ENCODE measurements around the gene ASXL1.

DNA sequence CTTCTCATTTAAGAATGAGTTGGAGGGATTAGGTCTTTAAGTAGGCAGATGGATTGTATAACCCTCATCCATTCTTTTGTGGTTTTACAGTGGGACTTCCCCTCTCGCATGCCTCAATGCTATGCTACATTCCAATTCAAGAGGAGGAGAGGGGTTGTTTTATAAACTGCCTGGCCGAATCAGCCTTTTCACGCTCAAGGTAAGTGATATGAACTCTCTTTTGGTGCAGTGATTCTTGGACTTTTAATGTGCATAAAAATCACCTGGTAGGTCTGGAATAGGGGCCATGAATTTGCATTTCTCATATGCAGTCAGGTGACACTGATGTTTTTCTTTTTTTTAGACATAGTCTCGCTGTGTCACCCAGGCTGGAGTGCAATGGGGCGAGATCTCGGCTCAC lies 10.8 kb downstream of the ASXL1 start:
- TF ChIP-seq, protein P1, sequence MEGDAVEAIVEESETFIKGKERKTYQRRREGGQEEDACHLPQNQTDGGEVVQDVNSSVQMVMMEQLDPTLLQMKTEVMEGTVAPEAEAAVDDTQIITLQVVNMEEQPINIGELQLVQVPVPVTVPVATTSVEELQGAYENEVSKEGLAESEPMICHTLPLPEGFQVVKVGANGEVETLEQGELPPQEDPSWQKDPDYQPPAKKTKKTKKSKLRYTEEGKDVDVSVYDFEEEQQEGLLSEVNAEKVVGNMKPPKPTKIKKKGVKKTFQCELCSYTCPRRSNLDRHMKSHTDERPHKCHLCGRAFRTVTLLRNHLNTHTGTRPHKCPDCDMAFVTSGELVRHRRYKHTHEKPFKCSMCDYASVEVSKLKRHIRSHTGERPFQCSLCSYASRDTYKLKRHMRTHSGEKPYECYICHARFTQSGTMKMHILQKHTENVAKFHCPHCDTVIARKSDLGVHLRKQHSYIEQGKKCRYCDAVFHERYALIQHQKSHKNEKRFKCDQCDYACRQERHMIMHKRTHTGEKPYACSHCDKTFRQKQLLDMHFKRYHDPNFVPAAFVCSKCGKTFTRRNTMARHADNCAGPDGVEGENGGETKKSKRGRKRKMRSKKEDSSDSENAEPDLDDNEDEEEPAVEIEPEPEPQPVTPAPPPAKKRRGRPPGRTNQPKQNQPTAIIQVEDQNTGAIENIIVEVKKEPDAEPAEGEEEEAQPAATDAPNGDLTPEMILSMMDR (IDR thresholded peaks at IDR 0.05), result no peak
- no peak for TF ChIP-seq POLR2A (IDR thresholded peaks at IDR 0.05)
